DMS153 treated with DMSO at 0.1 percent for 48 hours (cell line): Measurements from ENCODE around the gene NOS2.
A peak's percentile ranks its signal among the peaks of the same experiment; 100 is the strongest.

Experiments
- DNase-seq: peaks from one replicate; lab custom pipeline; 2025; ENCODE audit not compliant: unreplicated experiment; lab: John Stamatoyannopoulos, UW

NOS2 gene

DNA sequence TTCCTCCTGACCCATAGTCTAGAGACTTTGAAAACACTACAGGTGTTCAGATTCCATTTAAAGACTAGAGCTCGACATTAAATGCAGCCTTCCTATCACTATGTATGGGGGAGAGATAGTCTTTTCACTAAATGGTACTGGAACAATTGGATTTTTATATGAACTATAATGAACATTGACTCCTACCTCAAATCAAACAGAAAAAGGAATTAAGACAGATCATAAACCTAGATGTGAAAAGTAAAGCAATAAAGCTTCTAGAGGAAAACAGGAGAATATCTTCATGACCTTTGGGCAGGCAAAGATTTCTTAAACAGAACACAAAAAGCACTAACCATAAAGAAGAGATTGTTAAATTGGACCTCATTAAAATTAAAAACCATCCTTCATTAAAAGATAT, 18.8 kb upstream of the NOS2 start:
- DNase-seq = no peak

GRCh38 chr17:27818401-27819105, 18.2 kb upstream of the NOS2 start:
- no peak for DNase-seq

DNA sequence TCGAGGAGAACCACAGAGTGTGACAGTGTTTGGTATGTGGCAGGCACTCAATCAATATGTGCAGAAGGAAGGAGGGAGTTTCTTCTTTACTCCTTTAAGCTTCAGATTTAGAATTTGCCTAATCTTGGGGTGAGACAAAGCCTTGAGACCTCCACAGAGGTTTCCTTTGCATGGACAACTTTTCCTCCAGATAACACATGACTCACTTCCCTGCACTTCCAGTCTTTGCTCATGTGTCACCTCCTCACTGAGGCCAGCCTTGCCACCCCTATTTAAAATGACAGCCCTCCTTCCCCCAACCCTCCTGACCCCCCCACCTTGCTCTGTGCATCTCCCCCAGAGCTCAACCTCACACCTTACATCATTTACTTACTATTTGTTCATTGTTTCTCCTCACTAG, 17.4 kb upstream of the NOS2 start:
- DNase-seq = no peak

DNA sequence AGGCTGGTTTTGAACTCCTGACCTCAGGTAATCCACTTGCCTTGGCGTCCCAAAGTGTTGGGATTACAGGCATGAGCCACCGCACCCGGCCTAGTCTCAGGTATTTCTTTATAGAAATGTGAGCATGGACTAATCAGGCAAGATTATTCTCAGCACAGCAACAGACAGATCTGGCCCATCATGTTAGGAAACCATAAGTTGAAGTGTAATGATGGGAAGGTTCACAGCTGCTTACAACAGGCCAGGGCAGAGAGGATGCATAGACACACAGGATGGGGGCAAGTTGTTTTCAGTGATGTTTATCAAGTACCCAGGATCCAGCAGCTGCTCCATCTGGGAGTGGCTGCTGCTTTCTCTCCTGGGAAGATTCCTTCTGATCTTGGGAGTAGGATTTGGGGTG, 16.6 kb upstream of the NOS2 start:
- no peak for DNase-seq

DNA sequence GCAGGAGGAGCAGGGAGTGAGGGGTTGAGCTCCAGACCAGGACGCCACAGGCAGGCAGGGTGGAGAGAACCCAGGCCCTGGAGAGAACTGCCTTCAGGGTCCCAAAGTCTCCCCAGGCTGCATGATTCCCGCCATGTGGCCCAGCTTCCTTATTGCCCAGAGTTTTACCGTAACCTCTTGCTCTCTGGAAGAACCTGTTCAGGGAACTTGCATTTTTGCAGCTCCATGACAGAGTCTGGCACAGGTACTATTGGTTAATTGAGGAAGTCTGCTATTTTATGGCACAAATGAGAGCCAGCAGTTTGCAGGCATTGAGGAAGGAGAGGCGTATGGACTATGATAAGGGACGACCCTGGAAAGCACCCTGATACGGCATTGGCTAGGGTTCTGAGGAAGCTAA, 11.6 kb upstream of the NOS2 start:
- no peak for DNase-seq

GRCh38 chr17:27810902-27811557, 10.7 kb upstream of the NOS2 start:
- DNase-seq = no peak

- no peak for DNase-seq
Observed at GRCh38 chr17:27810211-27810901, 10.0 kb upstream of the NOS2 start.

- no peak for DNase-seq
Observed at GRCh38 chr17:27809555-27809954, 9.2 kb upstream of the NOS2 start.

GRCh38 chr17:27808628-27809027, 8.3 kb upstream of the NOS2 start:
- no peak for DNase-seq

- DNase-seq = peak; percentile 56
Observed at GRCh38 chr17:27807567-27808470, 7.5 kb upstream of the NOS2 start.

GRCh38 chr17:27805520-27806146, 5.3 kb upstream of the NOS2 start:
- DNase-seq = peak; percentile 86

DNA sequence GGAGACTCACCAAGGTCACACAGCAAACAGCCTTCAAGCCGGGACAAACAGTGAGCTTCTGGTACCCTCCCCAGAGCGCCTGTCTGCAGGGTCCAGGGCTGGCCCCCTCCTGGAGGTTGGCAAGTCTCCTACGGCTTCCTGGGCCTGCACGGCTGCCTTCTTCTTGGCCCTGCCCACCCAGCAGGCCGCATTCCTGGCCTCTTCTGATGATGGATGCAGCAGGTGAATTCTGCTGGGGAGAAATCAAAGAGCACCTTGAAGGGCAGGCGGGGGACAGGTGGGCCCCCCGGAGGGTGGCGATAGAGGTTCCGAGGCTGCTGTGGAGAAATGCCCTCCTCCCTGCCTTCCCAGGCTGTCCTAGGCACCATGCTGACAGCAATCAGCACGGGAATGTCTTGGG, 3.8 kb upstream of the NOS2 start:
- DNase-seq = no peak

- DNase-seq = no peak
Observed at GRCh38 chr17:27802962-27803680, 2.8 kb upstream of the NOS2 start.

- no peak for DNase-seq
Observed at GRCh38 chr17:27802033-27802432, 1.7 kb upstream of the NOS2 start.

- DNase-seq = no peak
Observed at GRCh38 chr17:27798376-27798775, 2.0 kb downstream of the NOS2 start.

GRCh38 chr17:27797390-27798091, 2.8 kb downstream of the NOS2 start:
- no peak for DNase-seq

GRCh38 chr17:27793906-27794569, 6.3 kb downstream of the NOS2 start:
- no peak for DNase-seq

GRCh38 chr17:27793168-27793905, 7.0 kb downstream of the NOS2 start:
- DNase-seq = peak; percentile 8
